Stomach (tissue), 4 donors: ENCODE data around the gene HSH2D.

Source experiments
- CTCF ChIP-seq, 7 experiments: fragments of 450-650 bp in 4 of 7; fragments of 200-600 bp in 3 of 7; sonication (generic) in 3 of 7; IDR thresholded peaks; one replicate each; pipeline ENCODE4 v1.5.1; 2016 to 2019; ENCODE audit warnings: antibody characterized with exemption in 7 of 7, control low read depth in 2 of 7, mild to moderate bottlenecking in 1 of 7
- EP300 ChIP-seq: sonication (generic); formaldehyde crosslinking; IDR thresholded peaks from one replicate; pipeline ENCODE4 v1.6.1; 2017; ENCODE audit warnings: antibody characterized with exemption
- POLR2A ChIP-seq, 4 donors: fragments of 450-650 bp; IDR thresholded peaks; one replicate each; pipeline ENCODE4 v1.6.1; 2016; ENCODE audit warnings: antibody characterized with exemption in 4 of 4, control low read depth in 2 of 4, mild to moderate bottlenecking in 1 of 4, moderate library complexity in 1 of 4
- POLR2AphosphoS5 ChIP-seq, 3 donors: sonication (generic); formaldehyde crosslinking; IDR thresholded peaks; one replicate each; pipeline ENCODE4 v1.6.1; 2016; ENCODE audit warnings: antibody characterized with exemption in 3 of 3

GRCh38 chr19:16188521-16188920, 45.0 kb downstream of the HSH2D start:
- TF ChIP-seq CTCF (IDR thresholded peaks at IDR 0.05): no peak
- TF ChIP-seq POLR2AphosphoS5 (IDR thresholded peaks at IDR 0.05): no peak
- no peak for TF ChIP-seq POLR2A (IDR thresholded peaks at IDR 0.05)
- no peak for TF ChIP-seq EP300
